Endothelial cell (in vitro differentiated cells): ENCODE results near the gene MERTK. TPM values are rescaled to one million over a fixed set of nuclear protein-coding genes. Genes with fewer than 3 reads are reported as not detected.
A peak's percentile ranks its signal among the peaks of the same experiment; 100 is the strongest.

Experiments
- DNase-seq: peaks from one replicate; pipeline ENCODE4 v3.0.0; 2021; ENCODE audit warnings: low spot score
- H3K27ac Mint-ChIP-seq: one replicate; pipeline ENCODE4 v1.8.0; 2021; ENCODE audit warnings: mixed read lengths, inconsistent platforms; ENCODE audit not compliant: unreplicated experiment
- H3K27me3 Mint-ChIP-seq: one replicate; pipeline ENCODE4 v1.8.0; 2021; ENCODE audit warnings: mild to moderate bottlenecking, moderate library complexity, mixed read lengths, inconsistent platforms; ENCODE audit not compliant: unreplicated experiment
- H3K36me3 Mint-ChIP-seq: one replicate; pipeline ENCODE4 v1.8.0; 2021; ENCODE audit warnings: mild to moderate bottlenecking, low read depth, mixed read lengths, inconsistent platforms; ENCODE audit not compliant: unreplicated experiment
- H3K4me1 Mint-ChIP-seq: one replicate; pipeline ENCODE4 v1.8.0; 2021; ENCODE audit warnings: mild to moderate bottlenecking, mixed read lengths, inconsistent platforms; ENCODE audit not compliant: unreplicated experiment
- H3K4me3 Mint-ChIP-seq: one replicate; pipeline ENCODE4 v1.8.0; 2021; ENCODE audit warnings: mild to moderate bottlenecking, mixed read lengths, inconsistent platforms; ENCODE audit not compliant: unreplicated experiment
- H3K9me3 Mint-ChIP-seq: one replicate; pipeline ENCODE4 v1.8.0; 2021; ENCODE audit warnings: mixed read lengths, inconsistent platforms; ENCODE audit not compliant: unreplicated experiment
- total RNA-seq: library from RNA; stranded (reverse); fragmentation: NEBNext Ultra II Directional; extraction: Animal tissue kit (Norgen Biotek cat#: 25700); gene quantifications from one replicate; pipeline ENCODE4 v1.2.1, GENCODE V29; 2021; ENCODE audit not compliant: unreplicated experiment
- TF ChIP-seq, protein P1 (sequence below): fragments of 200-600 bp; sonication (generic); IDR thresholded peaks from one replicate; pipeline ENCODE4 v1.5.0; 2021; ENCODE audit warnings: antibody characterized with exemption; ENCODE audit not compliant: unreplicated experiment

MERTK gene
- total RNA-seq, 1 donor from 2014 or later = 12.3 TPM

DNA sequence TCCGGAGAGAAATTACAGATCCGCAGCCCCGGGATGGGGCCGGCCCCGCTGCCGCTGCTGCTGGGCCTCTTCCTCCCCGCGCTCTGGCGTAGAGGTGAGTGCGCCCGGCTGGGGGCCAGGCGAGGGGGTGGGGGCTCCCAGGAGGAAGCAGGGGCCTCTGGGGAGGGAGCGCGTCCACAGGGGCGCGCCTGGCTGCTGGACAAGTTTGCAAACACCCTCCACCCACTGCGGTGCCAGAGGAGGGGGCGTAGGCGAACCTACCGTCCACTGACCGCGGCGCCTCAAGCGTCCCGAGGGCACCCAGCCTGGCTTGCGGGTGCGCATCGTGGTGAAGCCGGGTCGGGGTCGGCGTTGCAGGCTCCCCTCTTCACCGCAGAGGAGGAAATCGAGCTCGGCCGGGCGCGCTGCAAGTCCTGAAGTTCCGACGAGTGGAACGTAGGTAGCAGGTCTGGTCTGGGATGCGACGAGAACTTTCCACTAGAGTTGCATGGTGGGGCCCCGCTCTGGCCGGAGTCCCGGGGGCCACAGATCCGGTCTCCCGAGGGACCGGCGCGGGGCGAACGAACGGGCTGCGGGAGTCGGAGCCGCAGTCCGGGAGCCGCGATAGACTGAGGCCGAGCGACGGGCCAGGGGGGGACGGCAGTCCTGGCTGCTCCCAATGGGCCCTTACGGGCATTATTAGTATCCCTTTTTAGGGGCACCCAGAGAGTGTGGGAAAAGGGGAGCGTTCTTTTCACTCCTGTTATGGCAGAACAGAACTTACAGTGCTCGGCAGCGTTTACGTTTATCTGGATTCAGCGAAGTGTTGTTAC is 502 bp downstream of the MERTK start:
- H3K27ac Mint-ChIP-seq = no peak overlapping the region
- peaks cover 23% of the 10 kb centered on the region for H3K4me1 Mint-ChIP-seq
- DNase-seq = peak; percentile 55
- TF ChIP-seq, protein P1, sequence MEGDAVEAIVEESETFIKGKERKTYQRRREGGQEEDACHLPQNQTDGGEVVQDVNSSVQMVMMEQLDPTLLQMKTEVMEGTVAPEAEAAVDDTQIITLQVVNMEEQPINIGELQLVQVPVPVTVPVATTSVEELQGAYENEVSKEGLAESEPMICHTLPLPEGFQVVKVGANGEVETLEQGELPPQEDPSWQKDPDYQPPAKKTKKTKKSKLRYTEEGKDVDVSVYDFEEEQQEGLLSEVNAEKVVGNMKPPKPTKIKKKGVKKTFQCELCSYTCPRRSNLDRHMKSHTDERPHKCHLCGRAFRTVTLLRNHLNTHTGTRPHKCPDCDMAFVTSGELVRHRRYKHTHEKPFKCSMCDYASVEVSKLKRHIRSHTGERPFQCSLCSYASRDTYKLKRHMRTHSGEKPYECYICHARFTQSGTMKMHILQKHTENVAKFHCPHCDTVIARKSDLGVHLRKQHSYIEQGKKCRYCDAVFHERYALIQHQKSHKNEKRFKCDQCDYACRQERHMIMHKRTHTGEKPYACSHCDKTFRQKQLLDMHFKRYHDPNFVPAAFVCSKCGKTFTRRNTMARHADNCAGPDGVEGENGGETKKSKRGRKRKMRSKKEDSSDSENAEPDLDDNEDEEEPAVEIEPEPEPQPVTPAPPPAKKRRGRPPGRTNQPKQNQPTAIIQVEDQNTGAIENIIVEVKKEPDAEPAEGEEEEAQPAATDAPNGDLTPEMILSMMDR = no peak
- no peaks in the 10 kb centered on the region for H3K36me3 Mint-ChIP-seq
- H3K27me3 Mint-ChIP-seq = peaks cover 2% of the 10 kb centered on the region
- no peaks in the 10 kb centered on the region for H3K9me3 Mint-ChIP-seq
- H3K4me3 Mint-ChIP-seq = peak overlapping the region; percentile 90

DNA sequence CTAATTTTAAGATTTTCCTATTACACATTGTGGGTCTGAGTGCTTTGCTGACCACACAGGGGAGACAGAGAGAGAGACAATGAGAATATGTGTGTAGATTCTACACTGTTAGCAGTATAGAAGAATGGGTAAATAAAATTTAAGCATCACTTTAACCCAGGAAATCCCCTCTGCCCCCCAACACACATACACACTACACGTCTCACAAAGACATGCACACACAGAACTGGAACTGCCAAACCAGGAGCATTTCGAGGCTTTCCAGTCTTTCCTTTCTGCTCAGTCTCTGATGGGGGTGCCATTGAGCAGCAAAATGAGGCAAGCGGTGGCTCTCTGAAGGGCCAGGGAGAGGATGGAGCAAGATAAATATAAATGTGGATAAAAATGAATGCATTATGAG is 2.5 kb downstream of the MERTK start:
- no peaks in the 10 kb centered on the region for H3K9me3 Mint-ChIP-seq
- H3K4me1 Mint-ChIP-seq = peaks cover 24% of the 10 kb centered on the region
- peak; percentile 23 for DNase-seq
- TF ChIP-seq, protein P1 = no peak
- H3K27me3 Mint-ChIP-seq = peaks cover 2% of the 10 kb centered on the region
- no peaks in the 10 kb centered on the region for H3K36me3 Mint-ChIP-seq
- H3K4me3 Mint-ChIP-seq = no peak overlapping the region
- no peak overlapping the region for H3K27ac Mint-ChIP-seq

DNA sequence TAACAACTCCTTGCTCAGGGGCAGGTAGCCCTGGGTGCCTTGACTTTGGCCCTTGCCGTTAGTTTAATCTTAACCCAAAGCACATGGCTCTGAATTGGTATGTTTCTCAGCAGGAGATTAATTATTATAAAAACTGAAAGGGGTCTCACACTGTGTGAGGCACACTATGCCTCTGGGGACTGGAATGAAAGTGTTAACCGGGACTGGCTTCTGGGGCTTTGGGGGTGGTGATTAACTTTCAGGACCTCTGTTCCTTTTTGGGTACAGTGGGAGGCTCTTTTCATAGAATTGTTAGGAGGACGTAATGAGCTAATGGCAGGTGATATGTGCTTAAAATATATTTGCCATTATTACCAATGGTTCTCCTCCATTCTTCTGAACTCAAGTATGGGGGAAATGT is 5.1 kb downstream of the MERTK start:
- DNase-seq = no peak
- Mint-ChIP-seq H3K4me3 (no peak overlapping the region), H3K9me3 (no peaks in the 10 kb centered on the region), H3K4me1 (peaks cover 25% of the 10 kb centered on the region), H3K36me3 (no peaks in the 10 kb centered on the region), H3K27me3 (no peaks in the 10 kb centered on the region), H3K27ac (no peak overlapping the region)
- TF ChIP-seq, protein P1 = no peak

DNA sequence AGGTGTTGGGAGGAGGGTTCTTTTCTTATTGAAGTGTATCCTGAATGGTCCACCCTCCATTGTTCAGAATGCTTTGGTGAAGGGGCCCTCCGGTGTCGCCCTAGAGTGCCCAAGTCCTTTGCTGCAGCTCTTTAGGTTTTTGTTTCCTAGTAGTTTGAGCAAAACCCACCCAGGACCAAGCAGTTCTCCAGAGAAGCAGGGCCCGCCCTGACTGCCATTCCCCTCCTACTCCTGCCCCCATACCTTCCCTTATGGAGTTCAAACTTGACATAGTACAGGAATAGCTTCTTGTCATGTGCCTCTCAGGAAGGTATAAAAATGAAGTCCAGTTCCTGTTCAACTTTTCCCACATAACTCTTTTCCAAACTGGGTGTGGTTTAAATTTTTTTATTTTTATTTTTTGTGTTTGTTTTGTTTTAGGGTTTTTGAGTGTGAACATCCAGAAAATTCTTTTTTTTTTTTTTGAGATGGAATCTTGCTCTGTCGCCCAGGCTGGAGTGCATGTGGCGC is 5.6 kb downstream of the MERTK start:
- DNase-seq = no peak
- no peaks in the 10 kb centered on the region for H3K36me3 Mint-ChIP-seq
- no peak overlapping the region for H3K4me3 Mint-ChIP-seq
- no peak overlapping the region for H3K27ac Mint-ChIP-seq
- peaks cover 25% of the 10 kb centered on the region for H3K4me1 Mint-ChIP-seq
- H3K9me3 Mint-ChIP-seq = no peaks in the 10 kb centered on the region
- H3K27me3 Mint-ChIP-seq = no peaks in the 10 kb centered on the region
- TF ChIP-seq, protein P1 = no peak
